Activated CD8-positive, alpha-beta memory T cell treated with anti-CD3 and anti-CD28 coated beads, Interleukin-2, amount 50 U/mL, for 24 hours (primary cell): Measurements from ENCODE around the gene TMPRSS13.
"Not testable (repeated sequence)": the region's sequence is repeated elsewhere in the genome, so short reads cannot be mapped to it uniquely, and the experiment has no call there.

ENCODE experiments used
- DNase-seq: peaks from one replicate; pipeline ENCODE4 v3.0.0-alpha.2; 2020; ENCODE audit errors: extremely low read depth

Gene TMPRSS13

DNA sequence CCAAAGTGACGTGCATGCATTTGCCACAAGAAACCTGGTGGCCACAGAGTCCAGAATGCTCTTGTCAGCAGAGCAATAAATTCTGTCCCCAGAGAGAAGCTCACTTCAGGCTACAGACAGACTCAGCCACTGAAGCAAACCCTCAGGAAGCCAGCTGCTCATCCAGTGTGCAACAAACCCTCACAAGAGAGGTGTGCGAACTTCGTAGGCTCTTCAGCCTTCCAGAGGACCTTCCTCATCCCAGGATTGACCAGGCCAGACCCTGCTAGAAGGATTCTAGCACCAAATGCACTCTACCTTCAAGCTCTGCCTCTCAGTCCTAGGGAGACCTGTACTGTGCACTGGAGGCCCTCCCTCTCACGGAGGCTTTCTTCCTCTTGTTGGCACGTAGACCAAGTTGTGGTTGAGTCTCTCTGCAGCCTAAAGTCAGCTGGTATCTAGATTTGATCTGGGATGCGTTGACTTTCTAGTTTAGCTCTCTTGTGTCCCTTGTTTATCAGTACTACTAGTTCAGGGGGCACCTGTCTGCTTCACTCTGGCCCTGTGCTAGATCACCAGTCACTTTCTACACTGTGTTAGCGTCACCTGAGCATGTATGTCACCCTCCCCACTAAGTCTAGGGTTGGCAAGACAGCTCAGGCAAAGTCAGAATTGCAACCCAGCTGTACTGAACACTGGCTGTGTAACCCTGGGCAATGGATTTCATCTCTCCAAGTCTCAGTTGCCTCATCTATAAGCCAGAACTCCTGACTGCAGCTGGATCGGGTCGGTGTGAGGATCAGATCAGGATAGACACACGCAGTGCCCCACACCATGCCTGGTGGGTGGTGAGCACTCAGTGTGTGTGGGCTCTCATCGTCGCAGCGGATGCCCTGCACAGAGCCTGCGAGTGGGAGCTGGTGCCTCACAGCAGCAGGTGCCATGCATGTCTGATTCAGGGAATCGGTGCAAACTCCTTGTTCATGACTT is 22.1 kb upstream of the TMPRSS13 start:
- DNase-seq, result no peak

DNA sequence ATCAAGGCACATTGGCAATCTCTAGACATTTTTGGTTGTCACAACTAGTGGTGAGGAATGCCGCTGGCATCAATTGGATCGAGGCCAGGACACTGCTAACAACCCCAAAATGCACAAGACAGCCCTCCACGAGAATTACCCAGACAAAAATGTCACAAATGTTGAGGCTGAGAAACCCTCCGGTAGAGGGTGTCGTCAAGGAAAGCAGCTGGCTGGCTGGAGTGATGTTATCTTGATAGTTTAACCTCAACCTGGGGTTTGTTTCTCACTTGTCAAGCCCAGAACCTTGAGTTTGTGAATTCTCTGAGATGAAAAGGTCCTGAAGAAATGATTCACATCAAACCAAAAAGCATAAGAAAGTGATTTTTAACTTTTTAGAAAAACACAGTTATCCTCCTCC is 21.1 kb upstream of the TMPRSS13 start:
- DNase-seq, result no peak

DNA sequence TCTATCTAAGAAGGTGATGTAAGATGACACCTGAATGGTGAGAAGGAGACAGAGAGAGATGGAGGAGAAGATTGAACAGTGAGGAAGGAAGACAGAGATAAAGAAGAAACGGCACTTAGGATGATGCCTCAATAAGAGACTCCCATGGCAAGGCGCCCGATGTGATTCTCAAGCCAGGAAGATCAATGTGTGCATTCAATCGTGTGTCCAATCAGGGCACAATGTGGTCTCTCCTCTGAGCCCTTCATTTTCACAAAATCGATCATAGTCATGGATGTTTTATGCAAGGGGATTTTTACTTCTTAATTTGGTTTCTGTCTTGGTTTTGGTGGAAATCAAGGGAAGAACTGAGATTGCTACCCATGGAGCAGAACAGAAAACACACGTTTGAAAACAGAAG is 19.9 kb upstream of the TMPRSS13 start:
- no peak for DNase-seq

DNA sequence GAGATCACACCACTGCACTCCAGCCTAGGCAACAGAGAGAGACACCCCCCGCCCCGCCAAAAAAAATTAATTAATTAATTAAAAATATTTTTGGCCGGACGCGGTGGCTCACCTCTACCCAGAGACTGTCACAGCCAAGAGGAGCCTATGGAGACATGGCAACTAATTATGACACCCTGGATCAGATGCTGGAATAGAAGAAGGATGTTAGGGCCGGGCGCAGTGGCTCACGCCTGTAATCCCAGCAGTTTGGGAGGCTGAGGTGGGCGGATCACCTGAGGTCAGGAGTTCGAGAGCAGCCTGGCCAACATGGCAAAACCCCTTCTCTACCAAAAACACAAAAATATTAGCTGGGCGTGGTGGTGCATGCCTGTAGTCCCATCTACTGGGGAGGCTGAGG is 19.3 kb upstream of the TMPRSS13 start:
- not testable (repeated sequence) for DNase-seq

DNA sequence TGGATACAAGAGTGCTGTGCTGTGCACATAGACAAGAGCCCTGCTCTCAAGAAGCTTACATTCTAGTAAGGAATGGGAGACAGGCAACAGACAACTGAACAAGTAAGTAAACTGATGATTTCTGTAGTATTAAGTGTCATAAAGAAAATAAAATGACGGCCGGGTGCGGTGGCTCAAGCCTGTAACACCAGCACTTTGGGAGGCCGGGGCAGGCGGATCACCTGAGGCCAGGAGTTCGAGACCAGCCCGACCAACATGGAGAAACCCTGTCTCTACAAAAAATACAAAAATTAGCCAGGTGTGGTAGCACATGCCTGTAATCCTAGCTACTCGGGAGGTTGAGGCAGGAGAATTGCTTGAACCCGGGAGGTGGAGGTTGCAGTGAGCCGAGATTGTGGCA is 18.5 kb upstream of the TMPRSS13 start:
- not testable (repeated sequence) for DNase-seq

DNA sequence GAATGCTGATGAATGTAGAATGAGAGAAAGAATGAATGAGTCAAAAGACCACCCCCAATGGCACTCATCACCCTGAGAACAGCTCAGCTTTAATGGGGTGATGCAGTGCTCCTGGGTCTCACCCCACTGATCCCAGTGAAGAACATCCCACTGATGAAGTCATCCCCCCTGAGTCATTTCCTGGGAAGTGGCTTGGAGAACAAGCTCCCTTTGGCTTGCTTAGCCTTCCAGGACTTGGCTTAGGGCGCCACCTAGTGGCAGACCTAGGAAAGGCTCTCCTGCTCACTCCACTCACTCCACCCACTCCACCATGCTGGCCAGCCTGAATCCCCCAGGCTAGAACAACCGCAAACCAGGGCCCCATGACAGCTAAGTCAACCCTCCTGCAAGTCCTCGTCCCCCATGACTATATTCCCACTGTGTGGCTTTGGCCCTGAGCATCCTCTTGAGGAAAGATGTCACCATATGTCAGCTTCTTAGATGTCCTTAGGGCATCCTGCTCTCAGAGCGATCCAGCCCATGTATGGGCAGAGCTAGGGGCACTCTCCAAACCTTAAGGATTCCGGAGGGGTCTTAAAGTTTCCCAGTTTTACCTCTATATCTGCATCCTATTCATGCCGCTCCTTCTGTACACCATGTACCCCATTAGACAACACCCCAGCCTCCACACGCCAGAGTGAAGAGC is 17.8 kb upstream of the TMPRSS13 start:
- DNase-seq, result peak; percentile 62

DNA sequence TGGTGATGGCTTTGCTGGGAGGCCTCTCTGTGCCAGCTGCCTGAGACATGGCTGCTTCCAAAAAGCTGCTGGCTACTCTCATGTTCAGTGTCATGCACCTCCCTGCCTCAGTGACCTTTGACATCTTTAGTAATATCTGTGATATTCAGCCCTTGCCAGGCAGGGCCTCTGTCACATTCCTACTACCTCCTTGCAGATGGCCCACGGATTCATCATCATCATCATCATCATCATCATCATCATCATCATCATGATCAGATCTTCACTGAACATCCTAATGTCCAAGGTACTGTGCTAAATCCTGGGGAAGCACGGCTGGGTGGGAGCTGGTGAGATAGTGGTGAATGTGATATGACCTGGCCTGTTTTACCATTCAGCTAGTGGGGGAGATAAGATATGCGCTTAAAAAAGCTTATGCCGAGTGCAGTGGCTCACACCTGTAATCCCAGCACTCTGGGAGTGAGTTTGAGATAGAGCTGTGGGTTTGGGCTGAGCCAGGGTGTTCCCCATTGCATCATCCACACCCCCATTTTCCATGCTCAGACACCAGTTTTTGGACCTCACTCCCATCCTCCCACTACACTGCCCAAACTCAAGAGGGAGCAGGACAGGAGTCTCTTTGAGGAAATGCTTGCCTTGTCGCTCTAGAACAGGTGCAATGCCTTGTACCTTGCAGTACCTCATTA is 17.1 kb upstream of the TMPRSS13 start:
- no peak for DNase-seq

DNA sequence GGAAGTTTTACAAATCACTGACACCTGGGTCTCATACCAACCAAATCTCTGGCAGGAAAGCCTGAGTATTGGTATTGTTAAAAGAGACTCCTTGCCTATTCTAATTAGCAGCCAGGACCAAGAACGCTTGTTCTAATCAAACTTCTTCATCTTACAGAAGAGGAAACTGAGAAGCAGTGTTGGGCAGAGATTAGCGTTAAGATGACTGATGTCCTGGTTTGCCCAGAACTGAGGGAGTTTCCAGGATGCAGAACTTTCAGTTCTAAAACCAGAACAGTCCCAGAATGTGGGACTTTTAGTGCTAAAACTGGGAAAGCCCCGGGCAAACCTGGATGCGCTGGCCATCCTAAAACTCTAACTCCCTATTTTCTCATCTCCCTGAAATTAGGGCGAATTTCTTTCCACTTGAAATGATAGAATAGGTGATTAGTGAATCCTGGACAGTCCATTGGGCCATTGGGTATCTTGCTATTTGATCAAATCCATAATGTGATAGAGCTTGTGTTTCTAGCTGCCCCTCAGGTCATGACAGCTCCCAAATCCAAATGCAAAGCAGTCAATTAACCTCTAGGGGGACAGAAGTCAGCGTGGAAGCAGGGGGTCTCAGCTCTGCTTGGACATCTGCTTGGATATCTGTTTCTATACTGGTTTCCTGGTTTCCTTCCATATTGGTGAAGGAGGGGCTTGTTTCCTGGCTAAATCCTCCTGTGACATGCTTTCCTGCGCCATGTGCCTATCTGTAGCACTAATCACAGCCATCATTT is 16.0 kb upstream of the TMPRSS13 start:
- DNase-seq, result no peak

DNA sequence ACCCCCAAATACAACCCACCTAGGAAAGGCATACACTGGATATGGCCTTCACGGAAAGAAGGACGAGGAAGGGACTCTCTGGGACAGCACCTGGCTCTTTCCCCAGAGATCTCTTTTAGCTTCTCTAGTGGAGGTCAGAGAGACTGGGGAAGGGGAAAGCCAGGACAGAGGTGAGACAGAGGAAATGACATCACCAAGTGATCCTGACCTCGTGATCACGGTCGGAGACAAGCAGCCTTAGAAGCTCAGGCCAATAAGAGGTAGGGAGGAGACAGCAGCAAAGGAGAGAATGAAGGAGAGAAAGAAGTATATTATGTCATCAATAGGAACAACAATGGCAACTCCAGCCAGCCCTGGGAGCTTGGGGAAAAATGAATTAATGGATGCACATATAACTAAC is 15.4 kb upstream of the TMPRSS13 start:
- no peak for DNase-seq

DNA sequence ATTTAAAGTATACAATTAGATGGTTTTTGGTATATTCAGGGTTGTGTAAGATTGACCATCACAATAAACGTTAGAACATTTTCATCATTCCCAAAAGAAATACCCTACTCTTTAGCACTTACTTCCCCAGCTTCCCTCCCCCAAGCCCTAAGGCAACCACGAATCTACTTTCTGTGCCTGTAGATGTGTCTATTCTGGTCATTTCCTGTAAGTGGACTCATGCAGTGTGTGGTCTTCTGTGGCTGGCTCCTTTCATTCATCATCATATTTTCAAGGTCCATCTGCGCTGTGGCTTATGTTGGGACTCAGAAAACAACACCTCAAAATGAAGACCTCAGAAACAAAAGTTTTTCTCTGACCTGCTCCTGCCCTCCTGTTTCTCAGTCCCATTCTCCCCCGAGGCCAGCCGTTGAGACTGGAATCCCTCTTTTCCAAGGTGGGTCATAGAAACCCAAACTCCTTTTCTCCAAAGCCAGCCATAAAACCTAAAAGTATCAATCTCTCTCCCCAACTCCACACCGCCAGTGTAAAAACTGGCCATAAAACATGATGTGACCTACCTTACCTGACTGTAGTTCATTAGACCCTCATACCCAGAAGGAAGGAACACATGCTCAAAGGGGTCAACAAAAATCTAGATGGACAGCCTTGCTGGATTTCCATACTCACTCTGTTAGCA is 12.9 kb upstream of the TMPRSS13 start:
- DNase-seq, result no peak

DNA sequence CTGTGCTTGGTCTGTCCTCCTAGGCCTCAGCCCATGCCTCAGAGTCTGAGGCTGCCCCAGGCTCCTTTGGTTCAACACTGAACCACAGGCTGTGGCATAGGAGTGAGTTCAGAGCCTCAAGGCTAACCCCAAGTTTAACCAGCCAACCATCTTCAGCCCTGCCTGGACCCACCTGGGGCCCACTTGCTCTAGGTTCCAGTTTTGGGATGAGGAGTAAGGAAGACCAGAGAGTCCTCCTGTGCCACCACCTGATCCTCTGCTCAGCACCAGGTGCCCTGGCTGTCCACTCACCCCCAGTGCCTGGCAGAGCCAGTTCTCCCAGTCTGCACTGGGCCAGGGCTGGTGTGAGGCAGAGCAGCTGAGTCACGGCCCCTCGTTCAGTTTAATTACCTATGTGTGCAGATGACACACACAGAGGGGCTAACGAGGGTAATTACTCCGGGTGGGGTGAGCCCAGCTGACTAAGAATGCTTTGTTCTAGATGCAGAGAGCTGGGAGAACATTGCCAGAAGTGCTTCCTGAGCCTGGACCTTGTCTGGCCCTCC is 12.0 kb upstream of the TMPRSS13 start:
- DNase-seq, result no peak

DNA sequence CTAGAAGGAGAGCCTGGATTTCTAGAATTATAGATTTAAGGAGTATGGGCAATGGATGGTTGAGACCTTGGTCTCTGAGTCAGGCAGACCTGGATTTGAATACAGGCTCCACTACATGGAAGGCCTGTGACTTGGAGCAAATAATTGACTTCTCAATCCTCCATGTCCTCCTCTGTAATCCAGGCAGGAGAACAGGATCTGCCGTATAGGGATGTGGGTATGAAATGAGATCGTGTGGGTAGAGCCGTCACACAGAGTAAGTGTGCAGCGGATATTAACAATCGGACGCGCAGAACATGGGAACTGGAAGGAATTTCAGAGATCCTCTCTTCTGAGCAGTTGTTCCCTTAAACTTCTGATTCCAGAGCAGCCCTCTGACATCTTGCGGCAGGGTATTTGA is 11.5 kb upstream of the TMPRSS13 start:
- DNase-seq, result no peak

DNA sequence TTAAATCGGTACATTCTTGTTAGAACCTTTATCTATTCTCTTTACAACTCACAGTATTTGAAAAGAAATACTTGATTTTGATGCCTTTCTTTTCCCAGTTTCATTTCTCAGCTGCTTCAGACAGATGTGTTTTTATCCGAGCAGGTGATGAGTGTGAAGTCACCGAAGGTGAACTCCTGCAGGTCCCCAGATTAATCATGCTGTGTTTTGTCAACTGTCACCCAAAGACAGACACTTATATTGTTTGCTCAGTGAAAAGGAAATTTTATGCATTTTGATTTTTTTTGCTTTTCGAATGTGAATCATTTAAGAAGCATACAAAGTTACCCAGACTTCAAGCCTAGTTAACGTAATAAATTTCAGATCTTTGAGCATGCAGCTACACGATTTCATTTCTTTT is 7.8 kb upstream of the TMPRSS13 start:
- no peak for DNase-seq

DNA sequence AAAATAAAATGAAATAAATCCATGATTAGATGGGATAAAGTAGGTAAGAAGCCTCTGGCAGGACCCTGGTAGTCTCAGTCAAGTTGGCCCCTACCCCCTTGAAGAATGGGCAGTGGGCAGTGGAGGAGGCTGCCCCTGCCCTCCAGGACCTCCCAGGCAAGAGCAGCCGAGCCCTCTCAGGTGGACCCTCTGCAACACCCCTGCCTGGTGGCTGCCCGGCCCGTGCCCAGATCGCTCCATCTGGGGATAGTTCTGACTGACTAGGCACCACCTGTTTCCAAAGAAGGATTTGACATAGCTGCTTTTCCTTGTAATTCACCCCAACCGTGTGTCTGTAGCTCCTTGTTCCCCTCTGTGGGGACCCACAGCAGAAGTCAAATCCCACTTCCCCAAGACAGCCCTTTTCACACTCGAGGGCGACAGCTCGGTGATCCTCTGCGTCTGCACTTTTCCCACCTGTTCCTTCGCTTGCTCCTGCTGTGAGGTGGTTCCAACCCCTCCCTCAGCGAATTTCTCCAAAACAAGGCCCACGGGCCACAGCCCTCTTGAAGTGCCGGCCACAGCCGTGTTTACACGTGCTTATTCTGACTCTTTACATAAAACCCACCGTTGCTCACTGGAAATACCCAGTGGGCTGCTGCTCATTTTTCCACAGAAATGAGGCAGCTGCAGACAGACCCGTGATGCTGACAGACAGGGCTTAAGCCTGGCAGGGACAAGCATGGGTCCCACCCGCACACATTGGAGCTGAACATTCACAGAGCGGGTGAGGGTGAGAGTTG is 5.5 kb upstream of the TMPRSS13 start:
- no peak for DNase-seq

DNA sequence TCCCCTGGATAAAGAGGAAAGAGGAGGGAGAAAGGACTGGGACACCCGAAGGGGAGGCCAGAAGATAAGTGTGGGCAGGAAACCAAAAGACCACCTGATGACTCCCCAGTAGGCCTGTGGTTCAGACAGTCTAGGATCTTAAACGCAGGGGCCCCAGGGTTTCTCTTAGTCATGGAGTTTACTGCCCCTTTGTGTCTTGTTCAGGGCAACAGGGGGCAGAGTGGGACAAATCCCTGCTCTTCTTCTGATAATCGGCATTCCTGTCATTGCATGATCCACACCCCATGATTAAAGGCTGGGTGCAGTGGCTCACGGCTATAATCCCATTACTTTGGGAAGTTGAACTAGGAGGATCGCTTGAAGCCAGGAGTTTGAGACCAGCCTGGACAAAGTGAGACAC is 4.7 kb upstream of the TMPRSS13 start:
- no peak for DNase-seq

DNA sequence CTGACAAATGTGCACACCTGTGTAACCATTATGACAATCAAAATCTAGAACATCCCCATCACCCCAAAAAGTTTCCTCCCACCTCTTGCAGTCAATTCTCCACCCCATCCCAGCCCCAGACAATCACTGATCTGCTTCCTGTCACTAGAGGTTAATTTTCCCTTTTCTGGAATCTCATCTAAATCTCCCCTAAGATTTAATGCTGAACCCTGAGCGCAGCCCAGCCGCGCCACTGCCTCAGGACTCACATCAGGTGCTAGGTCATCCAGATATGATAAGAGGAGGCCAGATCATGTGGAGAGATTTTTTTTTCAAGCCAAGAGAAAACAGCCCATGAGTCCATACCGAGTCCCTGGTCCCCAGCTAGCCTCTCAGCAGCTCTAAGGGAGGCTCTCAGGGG is 4.3 kb upstream of the TMPRSS13 start:
- no peak for DNase-seq

DNA sequence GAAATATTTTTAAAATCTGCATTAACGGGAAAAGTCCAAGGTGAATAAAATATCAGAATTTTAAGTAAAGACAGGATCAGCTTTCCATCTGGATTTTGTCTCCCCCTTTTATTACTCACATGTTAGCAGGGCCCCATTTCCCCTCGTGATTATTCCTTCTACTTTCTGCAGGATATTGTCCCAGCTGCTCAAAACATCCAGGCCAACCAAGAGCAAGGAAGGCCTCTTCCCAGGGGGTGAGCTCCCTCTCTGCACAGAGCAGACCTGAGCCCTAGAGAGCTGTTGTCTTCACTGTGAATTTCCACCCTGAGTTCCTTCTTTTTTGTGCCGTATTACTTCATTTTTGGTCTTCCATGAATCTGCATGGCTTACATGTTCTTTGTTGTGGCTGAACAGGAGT is 3.7 kb upstream of the TMPRSS13 start:
- no peak for DNase-seq

DNA sequence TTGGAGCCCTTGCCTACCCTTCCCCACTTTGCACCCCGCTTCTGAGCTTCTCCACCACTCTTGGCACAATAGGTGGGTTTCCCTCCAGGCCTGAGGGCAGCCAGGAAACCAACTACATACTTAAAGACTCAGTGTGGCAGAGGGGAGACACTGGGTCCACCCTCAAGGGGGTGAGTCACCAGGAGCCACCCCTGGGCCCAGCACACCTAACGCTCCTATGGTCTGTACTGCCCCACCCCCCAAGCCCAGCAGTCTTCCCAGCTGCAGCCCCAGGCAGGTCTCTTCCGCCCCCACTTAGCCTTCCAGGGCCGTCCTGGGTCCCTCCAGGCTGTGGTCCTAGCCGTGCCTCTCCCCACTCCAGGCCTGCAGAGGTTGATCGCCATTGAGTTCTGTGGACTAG is 3.2 kb upstream of the TMPRSS13 start:
- no peak for DNase-seq

DNA sequence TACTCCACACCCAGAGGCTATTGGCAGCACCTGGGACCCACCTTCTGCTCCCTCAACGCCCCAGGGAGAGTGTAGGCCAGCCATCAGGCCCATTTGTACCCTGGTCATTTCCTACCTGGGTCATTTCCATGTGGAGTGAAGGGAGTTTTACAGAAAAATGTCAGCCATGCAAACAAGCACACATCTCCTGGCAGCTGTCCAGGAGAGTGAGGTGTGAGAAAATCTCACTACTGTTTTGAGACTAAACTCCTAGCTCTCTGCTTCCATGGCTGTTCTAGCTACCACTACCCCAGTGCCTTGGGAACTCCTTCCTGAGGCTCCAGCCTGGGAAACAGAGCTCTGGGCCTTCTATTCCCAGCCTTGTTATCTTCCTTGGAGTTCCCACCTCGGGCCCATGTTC is 2.8 kb upstream of the TMPRSS13 start:
- DNase-seq, result no peak

DNA sequence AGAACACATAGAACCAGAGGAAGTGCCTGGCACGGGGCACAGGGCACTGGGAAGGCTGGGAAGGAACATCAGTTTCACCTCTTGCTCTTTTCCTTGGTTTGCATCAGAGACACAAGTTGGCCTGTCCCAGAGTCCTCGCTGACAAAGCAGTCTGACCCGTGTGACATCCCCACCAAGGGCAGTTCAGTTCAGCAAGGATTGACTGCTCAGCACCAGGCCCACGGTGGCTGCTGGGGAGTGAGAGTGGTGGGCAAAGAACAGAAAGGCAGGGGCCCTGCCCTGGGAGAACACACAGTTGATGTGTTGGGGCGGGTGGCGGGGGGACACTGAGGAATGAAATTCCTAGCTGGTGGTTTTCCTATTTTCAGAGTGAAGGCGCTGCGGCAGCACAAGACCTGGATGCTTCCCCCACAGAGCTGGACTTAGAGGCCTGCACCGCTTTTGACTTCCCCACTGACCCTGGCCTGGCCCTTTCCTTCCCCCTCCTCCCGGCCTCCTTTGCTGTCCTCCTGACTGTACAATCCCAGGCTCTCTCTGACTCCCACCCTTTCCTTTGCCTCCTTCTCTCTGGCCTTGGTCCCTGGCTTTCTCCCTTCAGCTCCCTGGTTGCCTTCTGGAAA is 2.2 kb upstream of the TMPRSS13 start:
- DNase-seq, result no peak
